H54 (cell line): ENCODE results near the gene EXD1.
"Not testable (repeated sequence)": the region's sequence is repeated elsewhere in the genome, so short reads cannot be mapped to it uniquely, and the experiment has no call there.

Experiments used
- DNase-seq: peaks from one replicate; pipeline ENCODE4 v3.0.0; 2011; ENCODE audit warnings: low spot score, mixed read lengths; ENCODE audit not compliant: insufficient read length
- FAIRE-seq: peaks from 3 replicates; lab custom pipeline; 2011; peaks lifted over from hg19 to GRCh38; lab: Jason Lieb, UNC
- POLR2A ChIP-seq: IDR thresholded peaks from 2 replicates; pipeline ENCODE4 v1.6.1; 2011; ENCODE audit warnings: low read depth, mild to moderate bottlenecking, low read length

Gene EXD1

GRCh38 chr15:41183581-41183980 lies 47.0 kb downstream of the EXD1 start:
- no peak for TF ChIP-seq POLR2A
- DNase-seq, result no peak
- peak; percentile 76 for FAIRE-seq

- FAIRE-seq, result no peak
- no peak for TF ChIP-seq POLR2A
Observed at GRCh38 chr15:41182266-41182665, 48.3 kb downstream of the EXD1 start.

GRCh38 chr15:41180206-41180789 lies 50.3 kb downstream of the EXD1 start:
- FAIRE-seq (no peak), DNase-seq (no peak)
- no peak for TF ChIP-seq POLR2A

More at GRCh38 chr15:41182266-41182665, 48.3 kb downstream of the EXD1 start:
- DNase-seq, result no peak

- FAIRE-seq, result no peak
Observed at GRCh38 chr15:41169781-41170180, 60.8 kb downstream of the EXD1 start.

GRCh38 chr15:41169086-41169485 lies 61.5 kb downstream of the EXD1 start:
- no peak for TF ChIP-seq POLR2A
- no peak for DNase-seq
- FAIRE-seq, result no peak

More at GRCh38 chr15:41169781-41170180, 60.8 kb downstream of the EXD1 start:
- no peak for TF ChIP-seq POLR2A
- DNase-seq, result no peak

GRCh38 chr15:41161736-41162135 lies 68.8 kb downstream of the EXD1 start:
- TF ChIP-seq POLR2A, result no peak
- DNase-seq (no peak), FAIRE-seq (peak; percentile 11)

- peak; percentile 50 for FAIRE-seq
- TF ChIP-seq POLR2A, result no peak
- DNase-seq, result no peak
Observed at GRCh38 chr15:41161336-41161735, 69.2 kb downstream of the EXD1 start.

GRCh38 chr15:41160639-41161315 lies 69.8 kb downstream of the EXD1 start:
- FAIRE-seq, result no peak
- DNase-seq, result no peak
- no peak for TF ChIP-seq POLR2A

- FAIRE-seq, result no peak
- no peak for DNase-seq
- TF ChIP-seq POLR2A, result no peak
Observed at GRCh38 chr15:41154412-41154811, 76.1 kb downstream of the EXD1 start.

- FAIRE-seq, result no peak
- no peak for TF ChIP-seq POLR2A
- DNase-seq, result no peak
Observed at GRCh38 chr15:41153733-41154132, 76.8 kb downstream of the EXD1 start.

GRCh38 chr15:41151451-41152005 lies 79.0 kb downstream of the EXD1 start:
- DNase-seq (no peak), FAIRE-seq (no peak)
- TF ChIP-seq POLR2A, result no peak

- no peak for FAIRE-seq
- TF ChIP-seq POLR2A, result no peak
- no peak for DNase-seq
Observed at GRCh38 chr15:41150279-41150678, 80.3 kb downstream of the EXD1 start.

GRCh38 chr15:41148065-41148464 lies 82.5 kb downstream of the EXD1 start:
- DNase-seq (no peak), FAIRE-seq (no peak)
- no peak for TF ChIP-seq POLR2A

GRCh38 chr15:41139619-41140018 lies 90.9 kb downstream of the EXD1 start:
- no peak for TF ChIP-seq POLR2A
- no peak for DNase-seq
- FAIRE-seq, result no peak

- not testable (repeated sequence) for DNase-seq, FAIRE-seq
Observed at GRCh38 chr15:41139112-41139511, 91.4 kb downstream of the EXD1 start.

GRCh38 chr15:41135580-41135979 lies 95.0 kb downstream of the EXD1 start:
- not testable (repeated sequence) for FAIRE-seq, DNase-seq
